CD4-positive, alpha-beta T cell treated with Interleukin-6 for 4 hours (primary cell): ENCODE data around the gene PDCD1.

Experiments
- DNase-seq: peaks from one replicate; pipeline ENCODE4 v3.0.0-alpha.2; 2020; ENCODE audit warnings: mixed read lengths

PDCD1 gene

DNA sequence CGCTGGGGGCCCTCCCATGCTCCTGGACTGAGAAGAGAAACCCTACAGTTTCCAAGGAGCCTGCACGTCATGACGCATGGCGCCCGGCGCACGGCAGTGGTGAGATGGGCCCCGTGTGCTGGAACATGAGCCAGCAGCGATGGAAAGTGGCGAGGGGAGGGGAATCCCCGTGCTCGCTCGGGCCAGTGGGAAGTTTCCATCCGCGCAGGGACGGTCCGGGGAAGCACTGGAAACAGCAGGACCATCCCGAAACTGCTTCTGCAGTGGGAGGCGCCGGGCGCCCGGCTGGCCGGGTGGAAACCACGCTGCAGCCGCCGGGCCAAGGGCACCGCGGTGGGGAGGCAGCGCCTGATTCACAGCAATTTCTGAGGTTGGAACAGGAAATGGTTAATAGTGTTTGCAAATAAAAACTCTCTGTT, 4.9 kb upstream of the PDCD1 start:
- DNase-seq: peak; percentile 34

DNA sequence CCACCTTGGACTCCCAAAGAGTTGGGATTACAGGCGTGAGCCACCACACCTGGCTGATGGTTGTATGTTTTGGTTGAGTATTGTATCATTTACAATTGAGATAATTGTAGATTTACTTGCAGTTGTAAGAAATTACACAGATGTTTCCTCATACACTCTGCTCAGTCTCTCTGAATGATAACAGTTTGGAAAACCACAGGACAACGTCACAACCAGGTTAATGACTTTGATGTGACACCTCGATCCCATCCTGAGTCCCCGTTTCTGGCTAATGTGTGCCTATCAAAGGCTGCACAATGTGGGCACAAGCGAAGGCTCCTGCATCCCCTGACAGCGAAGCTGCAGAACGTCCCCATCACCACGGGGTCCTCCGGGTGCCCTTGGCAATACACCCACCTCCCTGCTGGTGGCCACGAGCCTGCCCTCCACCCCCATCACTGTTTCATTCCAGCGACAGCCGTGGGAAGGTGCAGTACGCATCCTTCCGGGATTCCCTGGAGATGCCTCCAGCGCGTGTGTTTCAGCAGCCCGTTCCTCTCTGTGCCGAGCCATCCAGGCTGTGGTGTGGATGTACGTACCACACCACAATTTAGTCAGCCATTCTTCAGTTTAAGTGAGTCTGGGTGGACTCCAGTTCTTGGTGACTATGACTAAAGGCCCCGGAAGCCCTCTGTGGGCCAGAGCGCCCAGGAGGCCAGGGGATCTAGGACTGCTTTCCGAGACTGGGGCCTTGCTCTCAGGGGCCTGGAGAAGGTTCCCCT, 4.3 kb upstream of the PDCD1 start:
- DNase-seq: peak; percentile 0

DNA sequence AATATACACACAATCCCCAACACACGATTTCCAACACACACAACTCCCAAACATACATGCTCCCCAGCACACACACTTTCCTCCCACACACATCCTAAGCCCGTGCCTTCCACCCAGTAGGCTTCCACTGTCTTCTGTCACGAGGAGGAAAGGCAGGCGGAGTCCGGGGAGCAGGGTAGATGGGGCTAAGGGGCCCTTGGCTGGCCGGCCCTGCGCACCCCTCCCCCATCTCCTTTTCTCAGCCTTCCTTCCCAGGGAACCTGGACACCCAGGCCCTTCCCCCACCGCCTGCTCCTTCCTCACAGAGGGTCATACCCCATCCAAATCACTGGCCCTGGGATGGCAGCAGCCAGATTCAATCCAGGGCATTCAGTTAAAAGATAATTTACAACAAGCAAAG, 3.4 kb upstream of the PDCD1 start:
- no peak for DNase-seq

DNA sequence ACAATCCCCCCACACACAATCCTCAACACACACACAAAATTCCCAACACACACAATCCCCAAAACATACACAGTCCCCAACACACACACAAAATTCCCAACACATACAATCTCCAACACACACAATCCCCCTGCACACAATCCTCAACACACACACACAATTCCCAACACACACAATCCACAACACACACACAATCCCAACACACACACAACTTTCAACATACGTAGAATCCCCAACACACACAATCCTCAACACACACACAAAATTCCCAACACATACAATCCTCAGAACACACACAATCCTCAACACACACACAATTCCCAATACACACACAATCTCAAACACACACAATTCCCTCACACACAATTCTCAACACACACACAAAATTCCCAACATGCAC, 2.6 kb upstream of the PDCD1 start:
- DNase-seq: no peak

DNA sequence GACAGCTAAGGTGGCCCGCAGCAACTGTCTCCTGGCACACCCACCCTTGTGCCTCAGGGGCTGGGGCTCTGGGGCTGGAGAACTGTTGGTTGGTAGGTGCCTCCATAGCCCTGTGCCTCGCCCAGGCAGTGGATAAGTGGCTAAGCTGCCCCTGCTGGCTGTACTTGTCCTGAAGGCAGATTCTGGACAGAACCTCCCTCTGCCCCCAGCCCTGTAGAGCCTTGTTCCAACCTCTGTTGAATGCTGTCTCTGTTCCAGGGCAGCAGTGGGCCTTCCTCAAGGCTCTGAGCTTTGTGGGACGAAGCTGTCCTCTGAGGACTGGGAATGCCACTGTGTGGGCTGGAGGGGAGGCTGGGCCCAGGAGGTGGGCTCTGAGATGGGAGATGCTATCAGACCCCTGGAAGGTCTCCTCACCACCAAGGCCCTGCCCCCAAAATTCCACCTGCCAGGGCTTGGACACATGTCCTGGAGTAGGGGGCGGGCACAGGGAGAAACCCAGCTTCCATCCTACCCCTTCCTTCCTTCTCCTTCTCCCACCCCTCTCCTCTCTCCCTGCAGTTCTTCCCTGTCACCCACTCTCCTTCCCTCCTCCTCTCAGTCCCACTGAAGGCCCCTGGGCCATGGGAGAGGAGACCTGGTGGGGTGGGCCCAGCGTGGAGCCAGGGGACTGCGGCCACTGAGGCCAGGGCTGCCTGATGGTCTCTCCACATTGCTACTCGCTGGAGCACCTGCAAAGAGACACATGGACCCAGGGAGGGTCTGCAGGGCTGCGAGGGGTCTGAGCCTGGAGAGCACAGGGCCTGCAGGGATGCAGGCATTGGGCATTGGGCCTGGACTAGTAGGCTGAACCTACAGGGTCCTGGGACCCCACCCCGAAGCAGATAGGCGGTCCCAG, 1.7 kb upstream of the PDCD1 start:
- peak; percentile 1 for DNase-seq

DNA sequence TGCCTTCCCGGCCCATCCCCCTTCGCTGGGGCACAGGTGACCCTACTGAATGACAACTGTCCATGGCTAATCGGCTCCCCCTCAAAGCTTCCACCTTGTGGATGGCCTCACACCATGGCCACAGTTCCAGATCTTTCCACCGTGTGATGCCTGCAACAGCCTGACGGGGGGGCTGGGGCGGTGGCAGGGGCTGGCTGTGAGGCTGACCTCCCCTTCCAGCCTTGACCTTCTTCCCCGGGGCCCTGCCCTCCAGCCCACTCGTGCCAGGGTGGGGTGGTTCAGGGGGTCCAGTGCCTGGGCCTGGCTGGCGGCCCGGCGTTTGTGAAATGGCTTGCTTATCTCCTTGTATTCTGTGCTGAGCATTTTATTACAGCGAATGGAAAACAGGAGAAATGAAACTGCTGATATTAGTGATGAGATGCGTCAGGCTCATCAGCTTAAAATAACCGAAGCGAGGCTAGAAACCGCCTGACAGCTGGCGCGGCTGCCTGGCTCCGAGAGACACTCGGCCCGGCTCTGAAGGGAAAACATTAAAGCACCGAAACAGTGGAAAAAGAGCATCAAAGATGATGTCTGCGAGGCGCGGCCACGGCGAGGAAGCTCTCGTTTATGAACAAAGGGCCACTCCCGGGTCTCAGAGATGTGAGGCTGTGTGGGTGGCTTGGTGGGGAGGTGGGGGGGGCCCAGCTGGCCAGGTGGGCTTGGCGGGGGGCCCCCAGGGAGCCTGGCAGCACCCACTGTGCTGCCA, 916 bp upstream of the PDCD1 start:
- DNase-seq: peak; percentile 51

DNA sequence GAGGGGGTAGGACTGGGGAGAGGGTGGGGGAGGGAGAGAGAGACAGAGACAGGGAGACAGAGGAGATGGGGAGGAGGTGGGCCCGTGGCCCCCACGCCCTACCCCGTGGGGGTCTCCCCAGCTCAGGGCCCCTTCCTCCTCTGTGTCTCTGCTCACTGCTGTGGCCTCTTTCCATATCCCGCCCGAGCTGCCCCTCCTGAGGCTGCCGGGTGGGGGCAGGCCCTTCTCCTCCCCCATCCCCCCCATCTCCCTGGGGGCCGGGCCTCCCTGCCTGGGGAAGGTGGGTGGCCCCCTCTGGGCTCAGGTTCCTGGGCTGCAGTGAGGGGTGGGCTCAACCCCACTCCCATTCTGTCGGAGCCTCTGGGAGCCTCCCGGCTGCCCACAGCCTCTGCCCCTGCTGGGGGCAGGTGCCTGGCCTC, 332 bp upstream of the PDCD1 start:
- DNase-seq: no peak

DNA sequence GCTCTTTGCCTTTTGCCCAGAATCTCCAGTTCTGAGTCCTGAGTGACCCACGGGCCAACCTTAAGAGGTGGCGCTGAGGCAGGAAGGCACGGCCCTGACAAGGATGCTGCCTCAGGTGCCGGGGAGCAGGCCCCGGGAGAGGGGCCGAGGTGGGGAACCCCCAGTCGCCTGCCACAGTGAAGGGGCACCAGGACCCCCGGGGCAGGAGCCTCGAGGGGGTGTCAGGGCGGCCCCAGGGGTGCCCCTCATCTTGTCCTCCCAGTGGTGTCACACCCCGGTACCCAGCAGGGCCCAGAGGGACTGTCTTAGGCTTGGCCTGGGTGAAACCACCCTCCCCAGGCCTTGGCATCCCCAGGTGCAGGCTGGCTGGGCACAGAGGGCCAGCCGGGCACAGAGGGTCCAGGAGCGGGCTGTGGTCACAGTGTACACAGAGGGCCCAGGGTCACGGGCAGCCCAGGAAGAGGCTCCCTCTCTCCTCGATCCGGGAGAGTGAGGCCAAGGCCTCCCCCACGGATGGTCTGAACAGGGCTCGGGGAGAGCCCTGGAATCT, 1.0 kb downstream of the PDCD1 start:
- DNase-seq: peak; percentile 2

DNA sequence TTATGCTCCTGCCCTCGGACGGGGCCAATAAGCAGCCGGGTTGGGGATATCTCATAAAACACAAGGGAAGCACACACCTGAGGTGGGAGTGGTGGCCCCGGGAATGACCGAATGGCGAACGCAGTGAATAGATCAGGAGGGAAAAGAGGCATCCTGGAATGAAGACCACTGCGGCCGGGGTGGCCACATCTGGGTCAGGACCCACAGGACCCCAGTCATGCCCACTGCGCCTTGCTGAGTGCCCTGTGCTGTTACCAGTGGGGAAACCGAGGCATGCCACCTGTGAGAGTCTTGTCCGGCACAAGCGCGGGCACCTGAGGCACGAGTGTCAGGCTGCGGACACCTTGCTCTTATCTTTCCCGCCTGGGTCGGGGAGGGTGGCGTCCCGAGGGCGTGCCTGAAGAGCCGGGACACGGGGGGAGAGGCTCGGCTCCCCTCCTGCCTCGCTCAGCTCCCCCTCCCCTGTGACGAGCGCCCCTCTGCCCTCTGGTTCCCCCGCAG, 1.6 kb downstream of the PDCD1 start:
- DNase-seq: peak; percentile 1

DNA sequence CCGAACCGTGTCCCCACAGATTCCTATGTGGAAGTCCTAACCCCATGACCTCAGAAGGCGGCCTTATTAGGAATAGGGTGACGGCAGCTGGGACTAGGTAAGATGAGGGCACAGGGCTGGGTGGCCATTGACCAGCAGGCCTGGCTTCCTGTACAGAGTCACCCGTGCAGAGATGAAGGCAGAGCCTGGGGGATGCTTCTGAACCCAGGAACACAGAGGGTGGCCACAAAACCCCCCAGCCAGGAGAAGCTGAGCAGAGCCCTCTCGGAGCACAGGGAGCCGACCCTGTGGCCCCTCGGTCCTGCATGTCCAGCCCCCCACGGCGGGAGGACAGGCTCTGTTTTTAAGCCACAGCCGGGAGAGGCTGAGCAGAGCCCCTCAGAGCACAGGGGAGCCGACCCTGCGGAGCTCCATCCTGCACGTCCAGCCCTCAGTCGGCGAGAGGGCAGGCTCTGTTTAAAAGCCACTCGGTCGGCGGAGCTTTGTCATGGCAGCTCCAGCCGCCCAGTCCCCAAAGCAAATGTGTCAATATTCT, 2.7 kb downstream of the PDCD1 start:
- DNase-seq: no peak

DNA sequence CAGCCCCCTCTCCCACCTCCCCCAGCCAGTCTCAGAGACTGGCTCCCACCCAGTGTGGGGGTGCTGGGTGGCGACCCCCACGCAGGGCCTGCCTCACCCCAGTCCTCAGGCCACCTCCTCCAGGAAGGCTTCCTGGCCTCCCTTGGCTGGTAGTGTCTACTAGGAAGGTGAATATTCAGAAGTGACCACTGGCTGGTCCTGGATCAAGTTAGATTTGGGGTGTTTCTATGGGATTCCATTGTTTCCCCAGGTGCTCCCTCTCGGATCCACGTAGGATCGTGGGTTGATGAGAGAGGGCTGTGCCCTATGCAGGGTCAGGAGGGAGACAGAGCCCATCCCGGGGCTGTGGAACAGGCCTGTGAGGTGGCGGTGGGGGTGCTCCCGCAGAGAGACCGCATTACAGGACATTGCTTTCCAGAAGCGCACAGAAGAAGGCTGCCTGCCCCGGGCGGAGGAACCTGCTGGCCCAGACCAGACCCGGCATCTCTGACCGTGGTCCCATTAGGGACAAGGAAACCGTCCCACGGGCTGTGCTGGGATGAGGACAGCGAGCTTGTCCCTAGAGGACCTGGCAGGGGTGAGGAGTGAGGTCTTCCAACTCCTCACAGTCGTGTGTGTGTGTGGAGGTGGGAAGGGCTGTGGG, 3.3 kb downstream of the PDCD1 start:
- peak; percentile 1 for DNase-seq

DNA sequence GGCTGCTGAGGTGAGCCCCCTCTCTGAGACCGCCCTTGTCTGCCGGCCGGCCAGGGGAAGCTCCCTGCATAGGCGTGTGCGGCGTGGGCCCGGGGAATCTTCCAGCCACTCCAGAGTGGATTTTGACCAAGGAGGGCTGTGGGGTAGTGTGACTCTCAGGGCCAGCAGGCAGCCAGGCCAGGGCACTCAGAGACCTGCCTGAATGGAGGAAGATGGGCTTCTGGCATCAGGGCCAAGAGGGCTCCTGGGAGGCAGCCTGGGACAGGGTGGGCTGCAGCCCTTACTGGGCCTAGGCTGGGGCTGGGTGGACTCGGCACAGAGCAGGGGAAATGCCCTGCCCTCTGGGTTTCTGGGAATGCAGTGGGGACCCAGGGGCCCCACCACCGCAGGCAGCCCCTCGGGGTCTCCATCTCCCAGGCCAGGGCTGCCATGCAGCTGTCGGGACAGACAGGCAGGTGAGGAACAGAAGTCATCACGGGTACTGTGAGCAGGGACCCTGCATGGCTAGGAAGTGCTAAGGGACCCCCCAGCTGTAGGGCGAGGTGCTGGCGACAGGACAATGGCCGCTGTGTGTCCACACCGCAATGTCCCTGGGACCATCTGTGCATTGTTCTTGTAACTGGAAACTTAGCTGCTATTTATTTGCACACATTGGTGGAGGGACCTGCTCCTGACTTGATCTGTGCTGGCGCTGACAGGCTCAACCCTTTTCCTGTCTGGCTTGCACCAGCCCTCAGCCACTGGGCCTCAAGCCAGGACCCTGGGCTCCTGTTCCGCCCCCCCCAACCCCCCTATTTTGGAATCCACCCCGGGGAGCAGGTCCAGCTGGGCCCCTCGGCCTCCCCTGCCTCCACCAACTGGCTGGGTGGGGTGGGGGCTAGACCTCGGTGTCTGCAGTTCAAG, 4.1 kb downstream of the PDCD1 start:
- DNase-seq: peak; percentile 1

DNA sequence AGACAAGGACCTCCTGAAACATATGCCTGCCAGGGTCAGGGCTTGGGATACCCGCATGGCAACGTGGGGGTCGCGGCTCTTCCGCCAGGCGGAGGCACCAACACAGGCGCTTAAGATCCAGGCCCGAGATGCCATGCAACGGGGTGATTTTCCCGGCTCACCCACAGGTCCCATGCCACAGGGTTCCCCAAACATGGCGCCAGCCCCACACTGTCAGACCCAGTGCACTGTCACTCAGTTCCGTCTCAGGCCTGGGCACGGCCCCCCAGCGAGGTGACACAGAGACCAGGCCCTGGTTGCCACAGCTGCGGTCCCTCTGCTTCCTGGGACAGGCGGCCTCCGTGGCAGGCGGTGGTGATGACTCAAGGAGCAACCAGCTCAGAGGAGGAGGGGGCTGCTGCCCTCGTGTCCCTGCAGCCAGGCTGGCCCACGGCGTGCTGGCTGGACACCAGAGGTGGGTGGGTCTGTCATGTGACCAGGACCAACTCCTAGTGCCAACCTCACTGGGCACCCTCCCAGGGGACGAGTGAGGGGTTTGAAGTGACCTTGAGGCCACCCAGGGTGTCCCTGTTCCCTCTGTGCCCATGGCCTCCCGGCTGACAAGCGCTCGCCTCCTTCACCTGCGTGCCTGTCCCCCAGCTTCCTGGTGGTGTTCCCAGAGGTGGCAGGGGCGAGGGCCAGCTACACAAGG, 4.9 kb downstream of the PDCD1 start:
- peak; percentile 34 for DNase-seq

DNA sequence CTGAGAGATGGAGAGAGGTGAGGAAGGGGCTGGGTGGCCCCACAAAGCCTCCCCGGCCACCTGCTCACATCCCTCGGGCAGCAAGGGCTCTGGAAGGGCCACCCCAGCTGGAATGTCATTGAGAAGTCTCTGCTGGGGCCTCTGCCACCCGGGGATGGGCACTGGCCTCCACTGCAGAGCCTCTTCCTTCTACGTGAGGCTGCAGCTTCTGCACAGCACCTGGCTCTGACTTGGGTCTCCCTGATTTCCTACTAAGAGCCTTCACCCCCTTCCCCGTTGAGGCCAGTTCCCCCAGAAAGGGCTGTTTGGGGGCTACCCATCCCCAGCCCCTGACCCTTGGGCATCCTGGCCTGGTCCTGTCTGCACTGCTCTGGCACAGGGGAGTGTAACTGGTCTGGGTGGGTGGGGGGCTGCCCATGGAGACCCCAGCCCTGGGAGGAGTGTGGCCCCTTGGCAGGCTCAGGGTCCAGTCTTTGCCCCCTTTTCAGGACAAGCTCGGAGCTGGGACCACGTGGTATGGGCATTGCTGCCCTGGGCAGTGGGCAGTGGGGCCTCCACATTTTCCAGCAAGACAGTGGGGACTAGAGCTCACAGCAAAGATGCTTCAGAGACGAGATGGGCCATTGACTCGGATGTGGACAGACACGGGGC, 5.6 kb downstream of the PDCD1 start:
- no peak for DNase-seq

DNA sequence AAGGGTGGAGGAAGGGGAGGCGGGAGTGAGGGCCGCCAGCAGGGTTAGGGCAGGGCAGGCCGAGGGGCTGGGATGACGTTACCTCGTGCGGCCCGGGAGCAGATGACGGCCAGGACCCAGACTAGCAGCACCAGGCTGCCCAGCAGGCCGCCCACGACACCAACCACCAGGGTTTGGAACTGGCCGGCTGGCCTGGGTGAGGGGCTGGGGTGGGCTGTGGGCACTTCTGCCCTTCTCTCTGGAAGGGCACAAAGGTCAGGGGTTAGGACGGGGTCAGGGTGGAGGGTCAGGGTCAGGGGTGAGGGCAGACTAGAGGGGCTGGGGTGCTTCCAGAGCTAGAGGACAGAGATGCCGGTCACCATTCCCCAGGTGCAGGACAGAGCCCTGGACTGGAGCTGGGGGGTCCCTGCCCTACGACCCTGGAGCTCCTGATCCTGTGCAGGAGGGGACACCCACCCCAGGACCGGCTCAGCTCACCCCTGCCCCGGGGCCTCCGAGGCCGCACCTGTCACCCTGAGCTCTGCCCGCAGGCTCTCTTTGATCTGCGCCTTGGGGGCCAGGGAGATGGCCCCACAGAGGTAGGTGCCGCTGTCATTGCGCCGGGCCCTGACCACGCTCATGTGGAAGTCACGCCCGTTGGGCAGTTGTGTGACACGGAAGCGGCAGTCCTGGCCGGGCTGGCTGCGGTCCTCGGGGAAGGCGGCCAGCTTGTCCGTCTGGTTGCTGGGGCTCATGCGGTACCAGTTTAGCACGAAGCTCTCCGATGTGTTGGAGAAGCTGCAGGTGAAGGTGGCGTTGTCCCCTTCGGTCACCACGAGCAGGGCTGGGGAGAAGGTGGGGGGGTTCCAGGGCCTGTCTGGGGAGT, 6.3 kb downstream of the PDCD1 start:
- DNase-seq: no peak

DNA sequence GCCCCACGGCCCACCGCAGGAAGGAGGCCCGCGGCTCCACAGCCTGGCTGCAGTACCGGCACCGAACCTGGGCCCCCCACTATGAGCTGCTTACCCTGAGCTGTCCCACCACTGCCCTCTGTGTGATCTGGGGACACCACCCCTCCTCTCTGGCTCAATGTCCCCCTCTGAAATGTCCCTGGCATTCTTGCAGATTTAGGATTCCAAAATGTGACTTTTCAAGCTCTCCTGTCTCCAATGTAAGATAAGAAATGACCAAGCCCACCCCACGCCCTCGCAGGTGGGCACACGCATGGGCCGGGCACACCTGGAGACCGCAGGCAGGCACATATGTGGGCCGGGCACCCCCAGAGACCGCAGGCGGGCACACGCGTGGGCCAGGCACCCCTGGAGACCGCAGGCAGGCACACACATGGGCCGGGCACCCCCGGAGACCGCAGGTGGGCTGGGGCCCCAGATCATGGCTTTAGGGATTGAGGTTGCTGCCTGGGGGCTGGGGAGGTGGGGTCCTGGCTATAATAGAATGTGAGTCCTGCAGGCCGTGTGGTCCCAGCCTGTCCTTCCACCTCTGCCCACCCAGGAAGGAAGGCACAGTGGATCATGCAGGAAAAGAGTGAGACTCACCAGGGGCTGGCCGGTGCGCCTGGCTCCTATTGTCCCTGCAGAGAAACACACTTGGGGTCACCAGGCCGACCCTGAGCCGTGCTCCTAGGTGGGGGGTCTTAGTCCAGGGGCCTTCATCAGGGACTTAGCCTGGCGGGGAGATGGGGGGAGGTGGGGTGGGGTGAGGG, 7.2 kb downstream of the PDCD1 start:
- DNase-seq: no peak

DNA sequence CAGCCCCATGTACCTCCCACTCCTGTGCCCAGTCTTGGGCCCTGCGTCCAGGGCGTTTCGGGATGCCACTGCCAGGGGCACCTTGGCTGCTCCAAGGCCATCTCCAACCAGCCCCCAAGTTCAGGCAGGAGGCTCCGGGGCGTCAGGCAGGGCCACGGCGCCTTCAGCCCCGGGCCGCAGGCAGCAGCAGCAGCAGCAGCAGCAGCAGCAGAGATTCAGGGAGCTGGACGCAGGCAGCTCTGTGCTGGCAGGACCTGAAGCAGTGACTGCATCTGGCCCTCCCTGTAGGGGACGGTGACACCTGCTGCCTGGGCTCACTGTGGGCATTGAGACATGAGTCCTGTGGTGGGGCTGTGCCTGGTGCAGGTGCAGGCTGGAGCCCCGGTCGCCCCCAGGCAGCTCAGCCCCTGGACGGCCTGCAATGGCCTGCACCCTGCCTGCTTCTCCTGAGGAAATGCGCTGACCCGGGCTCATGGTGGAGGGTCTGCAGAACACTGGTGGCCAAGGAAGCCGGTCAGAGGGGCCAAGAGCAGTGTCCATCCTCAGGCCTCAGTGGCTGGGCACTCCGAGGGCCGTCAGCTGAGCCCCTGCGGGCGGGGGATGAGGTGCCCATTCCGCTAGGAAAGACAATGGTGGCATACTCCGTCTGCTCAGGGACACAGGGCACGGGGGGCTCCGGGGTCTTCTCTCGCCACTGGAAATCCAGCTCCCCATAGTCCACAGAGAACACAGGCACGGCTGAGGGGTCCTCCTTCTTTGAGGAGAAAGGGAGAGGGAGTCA, 8.0 kb downstream of the PDCD1 start:
- no peak for DNase-seq
